NCI-H524 (cell line): ENCODE results near the gene INAFM2.

Experiments used
- DNase-seq, 2 experiments: peaks; one replicate each; lab custom pipeline; 2025; lab: John Stamatoyannopoulos, UW

Gene INAFM2

GRCh38 chr15:40306371-40306770 lies 17.1 kb upstream of the INAFM2 start:
- DNase-seq = no peak

GRCh38 chr15:40306908-40307307 lies 16.6 kb upstream of the INAFM2 start:
- no peak for DNase-seq

- peak; percentile 17 to 71 for DNase-seq
These were observed 15.9 kb upstream of the INAFM2 start, which contains the start of gene PLCB2 for GRCh38 chr15:40307421-40308211. Gene PLCB2, minus strand, starts transcription at chr15:40307935. Its CDS starts 263 bp downstream, at chr15:40307672.

- no peak for DNase-seq
These were observed 14.1 kb upstream of the INAFM2 start for GRCh38 chr15:40309344-40309862.

- peak; percentile 46 to 66 for DNase-seq
These were observed 13.2 kb upstream of the INAFM2 start for GRCh38 chr15:40310001-40310959.

GRCh38 chr15:40310993-40311392 lies 12.5 kb upstream of the INAFM2 start:
- no peak for DNase-seq

- no peak for DNase-seq
These were observed 10.9 kb upstream of the INAFM2 start for GRCh38 chr15:40312370-40313158.

GRCh38 chr15:40313531-40314398 lies 9.7 kb upstream of the INAFM2 start:
- peak; percentile 93 to 98 for DNase-seq

- no peak for DNase-seq
These were observed 8.7 kb upstream of the INAFM2 start for GRCh38 chr15:40314723-40315276.

- DNase-seq = no peak
These were observed 6.6 kb upstream of the INAFM2 start for GRCh38 chr15:40316931-40317330.

GRCh38 chr15:40317580-40317979 lies 5.9 kb upstream of the INAFM2 start:
- no peak for DNase-seq

- DNase-seq = no peak
These were observed 3.1 kb upstream of the INAFM2 start for GRCh38 chr15:40320409-40320808.

- DNase-seq = peak; percentile 30 to 76
These were observed 2.5 kb upstream of the INAFM2 start for GRCh38 chr15:40320931-40321371.

- DNase-seq = peak in 1 of 2 experiments; percentile 40
These were observed 807 bp upstream of the INAFM2 start for GRCh38 chr15:40322531-40323238.

- DNase-seq = peak in 1 of 2 experiments; percentile 31
These were observed 753 bp downstream of the INAFM2 start for GRCh38 chr15:40323953-40324937.

- no peak for DNase-seq
These were observed 1.7 kb downstream of the INAFM2 start for GRCh38 chr15:40325188-40325587.

- no peak for DNase-seq
These were observed 2.2 kb downstream of the INAFM2 start for GRCh38 chr15:40325700-40326099.

GRCh38 chr15:40327457-40327856 lies 4.0 kb downstream of the INAFM2 start:
- DNase-seq = peak; percentile 41 to 82
